Measurements from ENCODE around the gene STARD5. TPM values are rescaled to one million over a fixed set of nuclear protein-coding genes. Genes with fewer than 3 reads are reported as not detected.

The STARD5 gene
- not detected in 2 replicates for polyA plus RNA-seq

DNA sequence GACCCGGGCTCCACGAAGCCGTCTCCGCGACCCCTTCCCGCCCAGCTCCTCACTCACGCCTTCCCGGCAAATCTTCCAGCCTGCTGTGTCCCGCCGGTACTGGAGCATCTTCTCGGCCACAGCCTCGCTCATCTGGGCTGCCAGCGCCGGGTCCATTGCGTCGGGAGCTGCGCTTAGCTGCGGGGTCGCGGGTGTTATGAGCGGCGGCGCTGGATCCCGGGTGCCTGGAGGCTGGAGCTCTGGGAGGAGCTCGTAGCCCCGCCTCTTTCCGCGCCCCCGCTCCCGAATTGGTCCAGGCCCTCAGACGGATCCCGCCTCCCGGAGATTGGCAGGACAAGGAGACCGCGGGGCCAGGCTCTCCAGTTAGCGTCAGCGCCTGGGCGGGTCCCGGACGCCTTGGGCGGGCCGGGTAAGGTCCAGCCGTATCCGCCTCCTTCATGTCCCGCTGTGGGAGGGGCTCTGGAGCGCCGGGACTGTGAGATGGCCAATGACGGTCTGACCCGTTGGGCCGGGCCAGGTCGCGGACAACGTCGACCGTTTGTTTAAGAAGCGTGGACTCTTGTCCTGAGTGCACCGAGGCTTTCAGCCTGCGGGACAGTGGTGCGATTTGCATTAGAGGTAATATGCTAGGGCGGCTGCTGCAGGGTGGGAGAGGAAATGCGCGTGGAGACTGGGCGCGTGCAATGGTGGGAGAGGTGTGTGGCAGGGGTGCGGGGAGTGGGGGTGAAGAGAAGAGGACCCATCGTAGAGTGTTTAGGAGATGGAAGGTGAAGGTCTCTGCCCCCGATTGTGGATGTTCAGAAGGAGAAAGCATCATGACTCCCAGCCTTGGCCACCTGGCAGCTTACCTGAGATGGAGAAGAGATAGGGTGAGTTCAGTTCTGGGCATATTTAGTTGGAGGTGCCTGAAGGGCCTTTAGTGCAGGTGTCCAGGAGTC lies at the start of gene STARD5:
Gene STARD5, minus strand, starts transcription at position 198 of the 938 bp plus-strand sequence. Its CDS starts 42 bp downstream, at position 156.

Other genes starting within 250 kb of the STARD5 start
- 0.50 TPM in 1 of 2 replicates, not detected in the other for gene CFAP161, start 189.9 kb downstream of the STARD5 start, polyA plus RNA-seq
- gene IL16, start 127.3 kb downstream of the STARD5 start, polyA plus RNA-seq: 0.43 and 1.5 TPM in 2 replicates
- gene TMC3, start 50.1 kb upstream of the STARD5 start, polyA plus RNA-seq: not detected in 2 replicates

All from Purkinje cell (primary cell).